ENCODE results near the gene LTBP4.

GRCh38 chr19:40632311-40633036 lies 31.3 kb downstream of the LTBP4 start:
- TF ChIP-seq CTCF (IDR thresholded peaks at IDR 0.05; ENCODE audit: insufficient read depth, low read depth, low read length) (no peak), EZH2 (IDR thresholded peaks at IDR 0.05; ENCODE audit: insufficient read depth, low read length) (no peak)

Measured in astrocyte (in vitro differentiated cells and primary cell).